Stimulated activated CD8-positive, alpha-beta memory T cell treated with anti-CD3 and anti-CD28 coated beads, Interleukin-15, amount 100 ng/mL, for 4 hours (primary cell): ENCODE data around the gene HCFC1R1.

Experiments used
- DNase-seq, 2 donors: peaks; one replicate each; pipeline ENCODE4 v3.0.0-alpha.2; 2020; ENCODE audit warnings: low read depth in 2 of 2

Gene HCFC1R1

GRCh38 chr16:3035972-3036725 is 12.4 kb upstream of the HCFC1R1 start:
- DNase-seq = no peak

- no peak for DNase-seq
Observed at GRCh38 chr16:3035289-3035971, 11.7 kb upstream of the HCFC1R1 start.

GRCh38 chr16:3032624-3033023 is 8.9 kb upstream of the HCFC1R1 start:
- DNase-seq = no peak

- DNase-seq = no peak
Observed at GRCh38 chr16:3030222-3031212, 6.8 kb upstream of the HCFC1R1 start.

- no peak for DNase-seq
Observed at GRCh38 chr16:3029491-3030221, 5.9 kb upstream of the HCFC1R1 start.

GRCh38 chr16:3028716-3029319 is 5.1 kb upstream of the HCFC1R1 start:
- no peak for DNase-seq

- peak; percentile 66 to 68 for DNase-seq
Observed at GRCh38 chr16:3027983-3028715, 4.4 kb upstream of the HCFC1R1 start.

- no peak for DNase-seq
Observed at GRCh38 chr16:3027489-3027795, 3.7 kb upstream of the HCFC1R1 start.

GRCh38 chr16:3026609-3027488 is 3.1 kb upstream of the HCFC1R1 start:
- no peak for DNase-seq

GRCh38 chr16:3026003-3026378 is 2.2 kb upstream of the HCFC1R1 start:
- DNase-seq = no peak

GRCh38 chr16:3025032-3026002 is 1.6 kb upstream of the HCFC1R1 start:
- no peak for DNase-seq

- no peak for DNase-seq
Observed at GRCh38 chr16:3023415-3023668, 400 bp downstream of the HCFC1R1 start.

- DNase-seq = no peak
Observed at GRCh38 chr16:3022684-3023414, 893 bp downstream of the HCFC1R1 start.

- DNase-seq = peak; percentile 79 to 88
Observed at GRCh38 chr16:3022208-3022683, 1.5 kb downstream of the HCFC1R1 start.

- DNase-seq = peak; percentile 69 to 83
Observed at GRCh38 chr16:3021449-3022207, 2.1 kb downstream of the HCFC1R1 start.

- peak; percentile 52 to 62 for DNase-seq
Observed at GRCh38 chr16:3020604-3021448, 2.9 kb downstream of the HCFC1R1 start.
